Measurements from ENCODE around the gene CAMTA2.

CAMTA2 gene

DNA sequence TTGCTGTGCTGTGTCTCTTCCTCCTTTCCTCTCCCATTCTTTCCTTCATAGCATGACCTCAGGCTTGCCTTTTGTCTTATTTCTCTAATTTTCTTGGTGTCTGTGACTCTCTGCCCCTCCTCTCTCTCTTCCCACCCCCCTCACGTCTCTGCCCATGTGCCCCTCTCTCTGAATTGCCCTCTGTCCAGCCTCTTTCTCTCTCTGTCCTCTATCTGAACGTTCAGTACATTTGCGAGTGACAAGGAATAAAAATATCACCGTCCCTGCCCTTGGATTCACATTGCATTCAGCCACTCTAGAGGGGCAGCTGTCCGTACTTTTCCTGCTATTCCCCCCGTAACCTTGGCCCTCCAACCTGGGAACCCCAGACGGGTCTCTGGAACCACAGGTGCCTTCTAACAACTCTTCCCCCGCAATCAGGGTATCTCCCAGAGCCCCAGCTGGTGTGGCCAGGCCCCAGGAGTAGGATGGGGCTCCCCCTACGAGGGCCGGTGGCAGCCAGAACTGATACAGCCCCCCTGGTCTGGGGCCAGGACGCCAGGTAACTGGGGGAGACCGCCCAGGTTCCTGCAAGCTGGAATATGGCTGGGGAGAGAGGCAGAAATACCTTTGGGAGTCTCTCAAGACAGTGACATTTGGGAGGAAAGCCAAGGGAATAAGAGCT is 12.1 kb upstream of the CAMTA2 start:
- DNase-seq (ENCODE audit: extremely low spot score) = no peak
- CTCF ChIA-PET = no interaction called here
- POLR2A ChIA-PET = interaction anchor here (0.9 to 1.2 kb wide), 2 partner anchors 11 to 13 kb away, joined by 3 to 5 read pairs; partner anchors contain the start of gene CAMTA2
- TF ChIP-seq PKNOX1 (IDR thresholded peaks at IDR 0.05) = no peak
- no peak for TF ChIP-seq LEF1 (IDR thresholded peaks at IDR 0.05; ENCODE audit: borderline replicate concordance)
- no peak for TF ChIP-seq ZNF384 (IDR thresholded peaks at IDR 0.05)
- TF ChIP-seq ELF4 (IDR thresholded peaks at IDR 0.05) = no peak
- no peak for TF ChIP-seq ARNT (IDR thresholded peaks at IDR 0.05)
- no peak for TF ChIP-seq HDGF (IDR thresholded peaks at IDR 0.05; ENCODE audit: borderline replicate concordance)

- DNase-seq (ENCODE audit: extremely low spot score) = no peak
- ChIA-PET POLR2A (interaction anchor here (2.2 to 3.0 kb wide), 2 partner anchors 11 to 51 kb away, joined by 7 to 34 read pairs; partner anchors contain the start of genes CAMTA2 and PFN1), CTCF (interaction anchor here (0.8 kb wide), 1 partner anchor 90 kb away, joined by 3 read pairs; no protein-coding TSS in a partner anchor)
- TF ChIP-seq ARNT (IDR thresholded peaks at IDR 0.05) (no peak), SUZ12 (IDR thresholded peaks at IDR 0.05) (no peak), HDGF (IDR thresholded peaks at IDR 0.05; ENCODE audit: borderline replicate concordance) (no peak), TARDBP (IDR thresholded peaks at IDR 0.05) (no peak), L3MBTL2 (conservative IDR thresholded peaks at IDR 0.05) (no peak)
Observed at GRCh38 chr17:4998732-4999429, 11.4 kb upstream of the CAMTA2 start.

DNA sequence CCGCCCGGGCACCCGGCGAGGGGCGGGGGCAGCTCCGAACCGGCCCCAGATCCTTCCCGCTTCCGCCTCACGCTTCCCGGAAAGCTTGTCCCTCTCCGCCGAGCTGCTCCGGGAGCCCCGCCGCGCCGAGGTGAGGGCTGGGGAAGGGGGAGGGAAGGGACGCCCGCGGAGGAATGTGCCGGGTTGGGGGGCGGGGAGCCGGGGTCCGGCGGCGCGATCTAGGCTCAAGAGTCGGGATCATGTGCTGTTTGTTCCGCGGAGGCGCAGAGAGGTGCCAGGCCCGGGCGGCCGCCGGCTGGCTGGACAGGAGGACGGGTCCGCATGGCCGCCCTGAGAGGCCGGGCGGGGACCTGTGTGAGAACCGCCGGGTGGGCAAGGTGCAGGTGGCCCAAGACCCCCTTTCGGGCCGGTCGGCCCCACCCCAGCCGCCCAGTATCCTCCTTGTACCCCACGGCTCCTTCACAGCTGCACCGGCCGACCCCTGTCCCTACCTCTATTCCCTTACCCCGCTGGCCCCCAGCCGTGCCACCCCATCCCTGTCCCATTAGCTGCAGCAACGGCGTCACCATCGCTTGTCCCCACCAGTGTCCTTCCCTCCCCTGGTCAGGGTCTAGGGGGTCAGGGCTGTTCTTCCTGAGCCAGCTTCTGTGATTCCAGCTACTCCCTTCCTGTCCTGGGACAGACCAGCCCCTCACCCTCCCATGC is 10.7 kb upstream of the CAMTA2 start:
- POLR2A ChIA-PET = interaction anchor here (0.6 to 3.0 kb wide), 8 partner anchors 9 to 89 kb away, joined by 3 to 34 read pairs (median 6); partner anchors contain the start of genes CAMTA2, PFN1, RNF167 and SLC25A11
- CTCF ChIA-PET = interaction anchor here (0.8 kb wide), 1 partner anchor 89 kb away, joined by 3 read pairs; no protein-coding TSS in a partner anchor
- DNase-seq (ENCODE audit: extremely low spot score) = peak; percentile 13
- TF ChIP-seq ARNT (IDR thresholded peaks at IDR 0.05) = no peak
- TF ChIP-seq HDGF (IDR thresholded peaks at IDR 0.05; ENCODE audit: borderline replicate concordance) = no peak
- no peak for TF ChIP-seq LEF1 (IDR thresholded peaks at IDR 0.05; ENCODE audit: borderline replicate concordance)
- no peak for TF ChIP-seq BHLHE40 (IDR thresholded peaks at IDR 0.05; ENCODE audit: borderline replicate concordance)
- TF ChIP-seq SUZ12 (IDR thresholded peaks at IDR 0.05) = no peak
- TF ChIP-seq ZNF384 (IDR thresholded peaks at IDR 0.05) = no peak
- TF ChIP-seq CTBP1 (IDR thresholded peaks at IDR 0.05; ENCODE audit: borderline replicate concordance) = no peak
- no peak for TF ChIP-seq FOXA1 (IDR thresholded peaks at IDR 0.05)
- no peak for TF ChIP-seq FOXK2 (IDR thresholded peaks at IDR 0.05)
- TF ChIP-seq L3MBTL2 (conservative IDR thresholded peaks at IDR 0.05) = no peak
- no peak for TF ChIP-seq NFRKB (IDR thresholded peaks at IDR 0.05)
- TF ChIP-seq ELF4 (IDR thresholded peaks at IDR 0.05) = no peak
- TF ChIP-seq FOXM1 (IDR thresholded peaks at IDR 0.05; ENCODE audit: borderline replicate concordance) = no peak
- no peak for TF ChIP-seq SP1 (IDR thresholded peaks at IDR 0.05)
- TF ChIP-seq TARDBP (IDR thresholded peaks at IDR 0.05) = no peak
- TF ChIP-seq PKNOX1 (IDR thresholded peaks at IDR 0.05) = no peak

DNA sequence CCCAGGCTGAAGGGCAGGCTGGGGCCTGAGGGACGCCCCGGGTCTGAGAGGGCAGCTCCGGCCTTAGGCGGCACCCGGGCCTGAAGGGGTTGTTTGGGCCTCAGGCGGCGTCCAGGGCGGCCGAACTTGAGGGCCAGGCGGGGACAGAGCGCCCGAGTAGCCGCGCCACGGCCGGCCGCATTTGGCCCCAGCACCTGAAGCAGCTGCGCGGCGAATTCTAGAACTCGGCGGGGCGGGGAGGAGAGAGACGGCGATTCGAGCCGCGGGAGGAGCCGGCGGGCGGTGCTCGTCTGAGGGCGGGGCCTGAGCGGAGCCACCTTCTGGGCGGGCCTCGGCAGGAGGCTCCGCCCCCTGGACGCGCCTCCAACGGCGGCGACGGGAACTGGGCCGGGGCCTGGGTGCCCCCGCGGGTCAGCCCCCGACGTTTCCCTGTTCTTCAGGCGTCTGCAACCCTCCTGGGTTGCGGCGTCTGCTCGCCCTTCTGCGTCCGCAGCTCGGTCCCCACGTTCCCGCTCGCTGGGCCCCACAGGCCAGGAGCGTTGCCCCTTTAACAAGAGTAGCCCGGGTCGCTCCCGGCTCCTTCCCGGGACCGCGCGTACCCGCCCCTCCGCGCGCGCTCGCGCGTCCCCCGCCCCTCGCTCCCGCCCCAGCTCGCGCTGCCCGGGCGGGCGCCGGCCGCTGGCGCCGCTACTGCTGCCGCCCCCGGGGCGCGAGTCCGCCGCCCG is 10.0 kb upstream of the CAMTA2 start, which contains the start of the genes INCA1 and KIF1C:
Gene INCA1, minus strand, starts transcription at position 221 of the 725 bp plus-strand sequence. CDS start 3,085 bp downstream, outside the sequence.
Gene KIF1C, plus strand, starts transcription at position 649 of the 725 bp plus-strand sequence. CDS start 2,297 bp downstream, outside the sequence.
- CTCF ChIA-PET = interaction anchor here (0.5 kb wide), 1 partner anchor 35 kb away, joined by 3 read pairs; no protein-coding TSS in a partner anchor

DNA sequence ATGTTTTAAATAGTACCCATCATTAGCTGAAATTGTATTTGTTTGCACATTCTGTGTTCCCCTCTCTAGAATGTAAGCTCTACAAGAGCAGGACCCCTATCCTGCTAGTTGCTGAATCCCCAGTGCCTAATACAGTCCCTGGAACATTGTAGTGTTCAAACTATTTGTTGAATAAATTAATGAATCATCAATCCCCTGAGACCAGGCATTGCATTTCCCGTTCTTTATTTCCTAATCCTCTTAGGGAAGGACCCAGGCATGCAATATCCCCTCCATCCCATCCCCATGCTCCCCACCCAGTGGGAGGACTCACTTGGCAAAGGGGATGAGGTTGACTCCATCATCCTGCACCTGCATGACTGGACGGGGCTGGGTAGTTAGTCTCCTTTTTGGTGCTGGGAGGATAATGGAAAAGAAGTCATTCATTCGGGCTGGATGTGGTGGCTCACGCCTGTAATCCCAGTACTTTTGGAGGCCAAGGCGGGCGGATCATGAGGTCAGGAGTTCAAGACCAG is 6.7 kb upstream of the CAMTA2 start:
- no peak for TF ChIP-seq ELF4 (IDR thresholded peaks at IDR 0.05)
- TF ChIP-seq TARDBP (IDR thresholded peaks at IDR 0.05) = no peak
- TF ChIP-seq NFRKB (IDR thresholded peaks at IDR 0.05) = no peak
- TF ChIP-seq HDGF (IDR thresholded peaks at IDR 0.05; ENCODE audit: borderline replicate concordance) = no peak
- no peak for TF ChIP-seq LEF1 (IDR thresholded peaks at IDR 0.05; ENCODE audit: borderline replicate concordance)
- TF ChIP-seq SP1 (IDR thresholded peaks at IDR 0.05) = no peak
- TF ChIP-seq FOXK2 (IDR thresholded peaks at IDR 0.05) = no peak
- no peak for TF ChIP-seq FOXA1 (IDR thresholded peaks at IDR 0.05)
- TF ChIP-seq CTBP1 (IDR thresholded peaks at IDR 0.05; ENCODE audit: borderline replicate concordance) = no peak
- no peak for TF ChIP-seq BHLHE40 (IDR thresholded peaks at IDR 0.05; ENCODE audit: borderline replicate concordance)
- no peak for TF ChIP-seq FOXM1 (IDR thresholded peaks at IDR 0.05; ENCODE audit: borderline replicate concordance)
- TF ChIP-seq L3MBTL2 (conservative IDR thresholded peaks at IDR 0.05) = no peak
- no peak for TF ChIP-seq SUZ12 (IDR thresholded peaks at IDR 0.05)
- no peak for TF ChIP-seq ARNT (IDR thresholded peaks at IDR 0.05)
- no peak for DNase-seq (ENCODE audit: extremely low spot score)
- ChIA-PET POLR2A (interaction anchor here (1.1 kb wide), 1 partner anchor 54 kb away, joined by 3 read pairs; the partner anchor contains the start of genes RNF167 and SLC25A11), CTCF (no interaction called here)

More for the DNA sequence above, 10.0 kb upstream of the CAMTA2 start, which contains the start of the genes INCA1 and KIF1C:
- DNase-seq (ENCODE audit: extremely low spot score) = peak; percentile 98
- POLR2A ChIA-PET = interaction anchor here (0.6 to 3.0 kb wide), 8 partner anchors 9 to 88 kb away, joined by 3 to 34 read pairs (median 6); partner anchors contain the start of genes CAMTA2, PFN1, RNF167 and SLC25A11
- TF ChIP-seq FOXM1 (IDR thresholded peaks at IDR 0.05; ENCODE audit: borderline replicate concordance) (peak; percentile 88; the same call in 1 of the 2 replicates), L3MBTL2 (conservative IDR thresholded peaks at IDR 0.05) (peak; percentile 69; the same call in 1 of the 2 replicates), BHLHE40 (IDR thresholded peaks at IDR 0.05; ENCODE audit: borderline replicate concordance) (no peak), HDGF (IDR thresholded peaks at IDR 0.05; ENCODE audit: borderline replicate concordance) (0 out of 2 replicates have a peak, but pooled peaks have one; percentile 21), SP1 (IDR thresholded peaks at IDR 0.05) (peak; percentile 87)

Data from HEK293T (cell line).